Myocyte (in vitro differentiated cells): ENCODE measurements around the gene PKD2L2. TPM values are rescaled to one million over a fixed set of nuclear protein-coding genes. Genes with fewer than 3 reads are reported as not detected.
"Not testable (repeated sequence)": the region's sequence is repeated elsewhere in the genome, so short reads cannot be mapped to it uniquely, and the experiment has no call there.

Experiments used
- DNase-seq: peaks from one replicate; pipeline ENCODE4 v3.0.0-alpha.2; 2012; ENCODE audit warnings: low read depth
- polyA plus RNA-seq: library from polyadenylated mRNA; unstranded; fragments of >200 nt; gene quantifications from one replicate; pipeline ENCODE4 v1.2.1, GENCODE V29; 2012; ENCODE audit warnings: missing spikeins
- total RNA-seq: library from RNA; depleted of rRNA; stranded (reverse); fragments of >200 nt; gene quantifications from 2 replicates; pipeline ENCODE4 v1.2.3, GENCODE V29; 2014

PKD2L2 gene
- total RNA-seq: not detected in 2 replicates
- polyA plus RNA-seq: 0.04 TPM

DNA sequence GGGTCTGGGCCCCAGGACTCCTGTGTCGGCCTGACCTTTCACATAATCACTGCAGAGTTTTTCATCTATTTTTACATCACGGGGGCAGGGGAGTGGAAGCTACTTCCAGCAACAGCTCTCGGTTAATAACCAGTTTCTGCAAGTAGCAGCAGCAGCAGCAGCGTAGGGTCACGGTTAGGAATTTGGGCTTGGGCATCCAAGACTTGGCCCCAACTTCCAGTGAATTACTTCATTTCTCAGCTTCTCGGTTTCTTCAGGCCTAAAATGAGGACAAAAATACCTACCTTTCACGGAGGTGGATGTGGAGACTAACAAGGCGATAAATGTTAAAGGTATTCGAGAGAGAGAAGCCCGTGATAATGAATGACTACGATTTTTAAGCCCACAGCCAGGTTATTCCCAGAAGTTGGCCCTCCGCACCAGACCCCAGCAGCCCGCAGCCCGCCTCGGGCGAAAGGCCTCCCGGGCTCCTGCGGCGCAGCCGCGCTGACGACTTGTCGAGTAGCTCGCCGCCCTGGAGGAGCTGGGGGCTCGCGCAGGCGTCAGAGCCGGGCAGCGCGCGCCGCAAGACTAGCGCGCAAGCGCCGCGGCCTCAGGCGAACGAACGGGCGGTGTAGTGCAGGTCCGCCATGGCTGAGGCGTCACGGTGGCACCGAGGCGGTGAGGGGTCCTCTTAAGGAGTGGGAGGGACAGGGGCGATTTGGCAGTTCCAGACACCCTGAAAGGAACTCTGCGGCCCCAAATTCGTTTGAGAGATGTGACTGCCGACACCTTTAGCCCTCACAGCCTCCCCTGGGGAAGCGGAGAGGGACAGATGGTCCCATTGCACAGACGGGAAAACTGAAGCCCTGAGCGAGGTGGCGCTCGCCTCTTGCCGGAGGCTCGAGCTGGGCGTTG, at the start of gene PKD2L2:
Gene PKD2L2, plus strand, starts transcription at position 595 of the 897 bp plus-strand sequence. Its CDS starts 35 bp downstream, at position 630.
- peak; percentile 21 for DNase-seq

DNA sequence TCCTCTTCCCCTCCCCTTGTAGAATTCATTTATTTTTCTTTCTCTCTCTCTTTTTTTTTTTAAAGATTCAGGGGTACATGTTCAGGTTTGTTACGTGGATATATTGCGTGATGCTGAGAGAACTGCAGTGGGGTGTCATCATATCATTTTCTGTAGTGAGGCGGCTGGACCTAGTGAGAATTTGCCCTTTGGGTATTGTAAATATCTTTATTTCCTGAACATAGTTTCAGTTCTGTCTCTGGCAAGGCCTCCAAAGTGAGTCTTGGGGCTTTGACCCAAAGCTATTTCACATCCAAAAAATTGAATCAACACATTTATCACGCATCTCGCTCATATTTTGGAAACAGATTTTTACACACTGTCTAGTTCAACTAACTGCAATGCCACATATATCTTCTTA, 47.0 kb upstream of the PKD2L2 start:
- DNase-seq: no peak

DNA sequence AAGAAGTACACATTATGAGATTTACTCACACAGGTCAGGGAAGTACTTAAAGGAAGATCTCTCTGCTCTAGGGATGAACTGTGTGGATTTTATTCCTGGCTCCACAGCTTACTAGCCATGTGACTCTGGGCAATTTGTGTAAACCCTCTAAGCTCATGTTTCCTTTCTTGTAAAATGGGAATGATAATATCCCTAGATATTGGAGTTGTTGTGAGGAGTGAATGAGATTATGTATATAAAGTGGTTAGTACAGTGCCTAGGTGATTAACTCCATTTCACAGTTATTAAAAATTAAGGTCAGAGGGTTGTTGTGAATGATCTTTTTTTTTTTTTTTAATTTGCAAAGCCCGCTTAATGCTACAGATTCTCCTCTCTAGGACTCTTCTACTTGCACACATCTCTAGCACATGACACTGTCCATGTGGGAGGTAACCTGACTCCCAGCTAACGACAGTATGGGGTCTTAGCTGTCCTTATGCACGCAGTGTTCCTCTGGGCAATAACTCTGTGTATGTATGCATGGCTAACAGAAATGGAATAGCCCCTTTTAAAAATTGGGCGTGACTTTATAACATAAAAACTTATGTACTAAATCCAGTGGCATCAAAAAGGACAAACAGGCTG, 45.5 kb upstream of the PKD2L2 start:
- DNase-seq: no peak

DNA sequence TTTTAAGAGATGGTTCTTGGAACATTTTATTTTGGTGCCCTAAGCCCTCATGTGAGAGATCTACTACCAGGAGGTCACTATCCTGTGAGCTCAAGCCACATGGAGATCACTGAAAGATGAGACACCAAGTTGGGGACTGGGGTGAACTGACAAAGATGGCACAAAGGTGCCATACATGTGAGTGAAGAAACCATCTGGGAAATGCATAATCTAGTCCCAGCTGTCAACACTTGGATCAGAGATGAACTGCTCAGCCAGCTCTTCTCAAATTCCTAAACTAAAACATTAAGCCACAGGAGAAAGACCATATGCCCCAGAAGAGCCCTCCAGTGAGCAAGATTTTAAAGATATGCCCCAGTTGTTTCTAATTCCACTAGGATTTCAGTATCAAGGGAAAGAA, 43.8 kb upstream of the PKD2L2 start:
- peak; percentile 48 for DNase-seq

DNA sequence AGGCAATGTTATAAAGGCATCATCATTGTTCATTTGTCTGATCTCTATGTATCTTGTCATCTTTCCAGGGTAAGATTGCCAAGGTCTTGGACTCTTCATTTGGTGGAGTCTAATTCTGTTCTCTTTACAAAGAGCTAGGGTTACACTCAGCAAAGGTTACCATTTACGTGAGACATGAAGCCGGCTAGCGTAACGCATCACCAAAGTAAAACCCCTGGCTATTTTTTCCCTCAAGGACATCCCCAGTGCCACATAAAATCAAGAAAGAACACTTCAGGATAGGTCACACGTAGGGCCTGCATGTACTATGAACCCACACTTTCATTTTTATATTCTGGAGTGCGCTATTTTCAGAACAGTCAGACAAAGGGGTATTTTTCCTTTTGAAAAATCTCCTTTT, 41.6 kb upstream of the PKD2L2 start:
- no peak for DNase-seq

DNA sequence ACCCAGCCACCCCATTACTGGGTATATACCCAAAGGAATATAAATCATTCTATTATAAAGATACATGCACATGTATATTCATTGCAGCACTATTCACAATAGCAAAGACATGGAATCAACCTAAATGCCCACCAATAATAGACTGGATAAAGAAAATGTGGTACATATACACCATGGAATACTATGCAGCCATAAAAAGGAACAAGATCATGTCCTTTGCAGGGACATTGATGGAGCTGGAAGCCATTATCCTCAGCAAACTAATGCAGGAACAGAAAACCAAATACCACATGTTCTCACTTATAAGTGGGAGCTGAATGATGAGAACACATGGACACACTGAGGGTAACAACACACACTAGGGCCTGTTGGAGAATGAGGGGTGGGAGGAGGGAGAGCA, 36.1 kb upstream of the PKD2L2 start:
- DNase-seq: not testable (repeated sequence)

DNA sequence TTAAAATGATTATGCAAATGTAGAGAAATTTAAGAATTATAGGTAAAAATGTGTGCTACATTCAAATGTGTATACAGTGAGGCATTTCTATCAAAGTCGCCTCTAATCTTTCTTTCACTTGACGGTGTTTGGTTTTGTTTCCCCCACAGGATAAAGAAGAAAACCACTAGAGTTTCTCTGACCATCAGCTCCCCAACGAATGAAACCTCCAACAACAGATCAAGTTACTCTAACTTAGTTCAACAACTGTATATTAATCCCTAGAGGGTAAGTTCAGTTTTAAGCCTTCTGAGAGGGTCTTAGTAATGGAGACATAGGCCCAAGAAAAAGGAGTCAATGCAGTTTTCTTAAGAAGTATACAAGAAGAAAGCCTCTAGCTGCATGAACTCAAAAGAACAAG, 33.1 kb upstream of the PKD2L2 start:
- DNase-seq: peak; percentile 56

DNA sequence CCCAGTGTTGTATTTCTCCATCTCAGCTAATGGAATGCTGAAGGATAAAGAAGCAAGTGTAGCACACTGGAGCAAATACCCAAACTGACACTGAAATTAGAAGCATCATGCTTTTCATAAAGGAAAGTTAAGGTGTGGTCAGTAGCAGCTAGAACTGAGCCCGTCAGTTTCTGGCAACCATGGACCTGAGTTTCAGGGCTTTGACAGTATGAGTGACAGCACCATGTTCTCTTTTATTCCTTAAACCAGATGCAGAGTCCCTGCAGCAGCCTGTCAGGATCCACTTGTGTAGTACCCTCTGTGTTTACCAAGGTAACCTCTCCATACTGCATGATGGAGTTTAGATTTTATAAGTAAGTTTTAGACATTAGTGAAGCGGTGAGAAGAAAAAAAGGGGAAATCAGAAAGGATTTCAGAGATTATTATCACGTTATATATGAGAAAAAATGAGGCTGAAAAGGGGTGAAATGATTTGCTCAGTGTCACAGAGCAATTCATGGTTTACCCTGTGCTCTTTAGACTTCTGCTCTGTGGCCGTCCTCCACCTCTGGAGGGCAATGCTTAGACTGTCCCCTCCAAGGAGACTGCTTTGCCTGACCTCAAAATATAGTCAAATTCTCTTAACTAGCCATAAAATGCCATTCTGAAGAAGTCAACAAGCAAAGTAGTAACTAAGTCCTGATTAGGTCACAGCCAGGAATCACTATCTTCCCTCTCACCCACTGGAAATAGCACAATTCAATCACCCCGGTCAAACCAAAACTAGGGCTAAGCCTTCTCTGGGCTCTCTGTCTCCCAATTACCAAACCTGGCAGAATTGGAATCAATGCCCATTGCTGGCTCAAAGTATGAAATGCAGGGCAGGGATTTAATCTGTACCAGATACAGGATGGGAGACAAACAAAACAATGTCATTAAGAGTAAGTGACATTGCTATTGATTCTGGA, 32.1 kb upstream of the PKD2L2 start:
- DNase-seq: peak; percentile 64

DNA sequence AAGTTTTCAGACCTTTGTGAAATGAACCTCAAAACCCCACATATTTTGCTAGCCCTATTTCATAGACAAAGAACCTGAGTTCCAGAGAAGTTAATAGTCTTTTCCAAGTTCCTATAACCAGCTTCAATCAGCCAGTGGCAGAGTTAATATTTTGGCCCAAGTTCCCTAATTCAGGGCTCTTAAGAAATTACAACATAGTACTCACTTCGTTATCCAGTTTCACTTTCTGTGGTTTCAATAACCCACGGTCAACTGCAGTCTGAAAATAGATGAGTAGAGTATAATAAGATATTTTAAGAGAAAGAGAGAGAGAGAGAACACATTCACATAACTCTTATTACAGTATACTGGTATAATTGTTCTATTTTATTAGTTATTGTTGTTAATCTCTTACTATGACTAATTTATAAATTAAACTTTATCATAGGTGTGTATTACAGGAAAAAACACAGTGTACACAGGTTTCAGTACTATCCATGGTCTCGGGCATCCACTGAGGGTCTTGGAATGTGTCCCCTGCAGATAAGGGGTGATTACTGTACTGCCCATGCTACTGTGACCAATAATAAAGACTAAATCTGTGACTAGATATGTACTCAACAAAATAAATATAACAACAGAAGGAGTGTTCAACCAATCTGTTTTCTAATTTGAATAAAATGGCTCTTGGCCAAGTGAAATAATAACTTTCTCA, 30.9 kb upstream of the PKD2L2 start:
- DNase-seq: peak; percentile 80

DNA sequence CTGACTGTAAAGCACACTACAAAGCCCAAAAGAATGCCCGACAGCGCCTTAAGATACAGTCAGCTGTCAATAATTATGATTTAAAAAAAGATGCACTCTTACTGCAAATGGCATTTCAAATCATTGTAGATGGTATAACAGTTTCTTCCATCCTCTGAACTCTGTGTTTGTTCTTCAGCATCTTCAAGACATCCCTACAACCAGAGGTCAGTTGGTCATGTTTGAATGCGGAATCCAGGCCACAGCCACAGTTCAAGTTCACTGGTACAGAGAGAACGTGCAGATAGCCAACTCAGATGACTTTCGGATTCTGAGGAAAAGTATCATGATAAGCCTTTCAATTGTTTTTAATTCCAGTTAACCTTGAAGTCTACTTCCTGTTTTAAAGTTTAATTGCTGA, 30.3 kb upstream of the PKD2L2 start:
- peak; percentile 65 for DNase-seq

DNA sequence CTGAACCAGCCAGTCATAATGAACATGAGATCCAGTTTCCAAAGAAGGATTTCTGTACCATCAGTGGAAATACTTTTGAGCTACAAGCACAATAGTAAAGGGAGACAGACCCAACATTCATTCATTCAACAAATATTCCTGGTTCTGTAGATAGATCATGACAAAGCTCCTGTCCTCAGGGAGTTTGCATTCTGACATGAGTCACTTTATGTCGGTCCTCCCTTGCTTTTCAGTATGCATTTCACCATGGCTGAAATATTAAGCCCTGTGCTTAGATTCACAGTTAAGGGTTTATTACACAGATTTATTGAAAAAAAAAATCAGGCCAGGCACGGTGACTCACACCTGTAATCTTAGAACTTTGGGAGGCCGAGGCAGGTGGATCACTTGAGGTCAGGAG, 27.0 kb upstream of the PKD2L2 start:
- DNase-seq: no peak

DNA sequence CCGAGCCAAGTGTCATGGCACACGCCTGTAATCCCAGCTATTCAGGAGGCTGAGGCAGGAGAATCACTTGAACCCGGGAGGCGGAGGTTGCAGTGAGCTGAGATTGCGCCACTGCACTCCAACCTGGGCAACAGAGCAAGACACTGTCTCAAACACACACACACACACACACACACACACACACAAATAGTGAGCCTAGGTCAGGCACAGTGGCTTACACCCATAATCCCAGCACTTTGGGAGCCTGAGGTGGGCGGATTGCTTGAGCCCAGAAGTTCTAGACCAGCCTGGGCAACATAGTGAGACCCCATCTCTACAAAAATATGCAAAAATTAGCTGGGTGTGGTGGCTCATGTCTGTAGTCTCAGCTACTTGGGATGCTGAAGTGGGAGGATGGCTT, 25.6 kb upstream of the PKD2L2 start:
- not testable (repeated sequence) for DNase-seq

DNA sequence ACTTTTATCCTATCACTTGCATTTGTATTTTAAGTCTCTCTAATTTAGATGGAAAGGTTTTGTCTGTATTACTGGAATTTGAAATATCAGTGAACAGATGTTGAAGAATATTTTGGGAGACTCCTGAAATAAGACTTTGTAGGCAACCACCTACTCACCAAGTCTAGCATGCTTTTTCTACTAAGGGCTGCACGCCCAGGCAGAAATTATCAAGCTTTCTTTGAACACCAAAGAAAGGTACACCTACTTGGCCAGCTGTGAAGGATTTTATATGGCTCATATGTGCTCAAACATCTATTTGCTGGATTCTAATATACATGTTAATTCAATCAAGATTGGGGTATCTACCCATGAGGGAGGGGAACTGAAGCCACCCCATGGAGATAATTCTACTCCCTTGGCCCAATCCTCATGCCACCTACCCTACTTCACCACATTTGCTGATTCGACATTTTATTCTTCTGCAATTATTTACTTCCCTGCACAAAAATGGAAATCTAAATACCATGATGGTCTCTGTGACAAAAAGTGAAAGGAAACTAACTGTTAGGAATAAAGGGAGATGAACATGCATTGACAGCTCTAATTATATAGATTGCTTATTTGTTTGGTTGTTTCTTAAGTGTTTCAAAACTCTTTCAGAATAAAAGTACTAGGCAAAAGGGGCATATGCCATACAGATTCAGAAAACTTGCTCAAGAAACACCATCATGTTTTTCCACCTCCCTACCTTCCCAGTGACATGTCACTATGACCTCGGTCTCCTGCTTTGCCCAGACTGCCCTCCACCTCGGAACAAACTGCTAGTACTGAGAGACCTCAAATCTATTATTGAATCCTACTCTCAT, 22.5 kb upstream of the PKD2L2 start:
- no peak for DNase-seq

DNA sequence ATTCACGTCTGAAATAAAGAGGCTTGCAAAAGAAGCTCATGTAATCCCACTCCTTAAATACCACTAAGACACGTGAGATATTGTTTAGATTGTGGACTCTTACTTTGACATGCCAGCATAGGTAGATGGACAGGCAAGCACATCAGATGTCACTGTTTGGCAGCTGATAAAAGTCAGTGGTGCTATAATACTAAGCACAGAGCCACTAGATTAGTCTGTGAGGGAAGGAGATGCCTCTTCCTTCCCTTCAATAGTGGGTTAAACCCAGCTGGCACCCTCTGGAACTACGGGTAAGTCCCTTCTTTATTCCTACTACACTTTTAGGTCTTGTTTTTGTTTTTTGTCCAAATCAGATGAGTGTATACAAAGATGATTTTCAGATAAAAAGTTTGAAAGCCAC, 21.6 kb upstream of the PKD2L2 start, which contains the start of gene MYOT:
Gene MYOT, plus strand, starts transcription at position 197 of the 400 bp plus-strand sequence. CDS start 2,792 bp downstream, outside the sequence.
- peak; percentile 13 for DNase-seq

DNA sequence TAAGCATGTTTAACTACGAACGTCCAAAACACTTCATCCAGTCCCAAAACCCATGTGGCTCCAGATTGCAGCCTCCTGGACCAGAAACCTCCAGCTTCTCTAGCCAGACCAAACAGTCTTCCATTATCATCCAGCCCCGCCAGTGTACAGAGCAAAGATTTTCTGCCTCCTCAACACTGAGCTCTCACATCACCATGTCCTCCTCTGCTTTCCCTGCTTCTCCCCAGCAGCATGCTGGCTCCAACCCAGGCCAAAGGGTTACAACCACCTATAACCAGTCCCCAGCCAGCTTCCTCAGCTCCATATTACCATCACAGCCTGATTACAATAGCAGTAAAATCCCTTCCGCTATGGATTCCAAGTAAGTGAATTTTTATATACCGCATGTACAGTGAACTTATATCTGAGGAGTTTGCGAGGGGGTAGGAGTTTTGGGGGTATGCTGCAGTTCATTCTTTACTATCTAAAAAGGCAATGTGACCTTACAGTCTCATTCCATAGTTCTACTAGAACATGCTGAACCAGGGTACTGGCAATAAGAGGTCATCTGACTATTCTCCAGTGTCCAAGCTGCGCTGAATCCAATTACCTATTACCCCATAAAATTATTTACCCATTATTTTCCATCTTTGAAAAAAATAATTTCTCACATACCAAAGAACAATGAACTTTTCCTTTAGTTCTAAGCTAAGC, 18.5 kb upstream of the PKD2L2 start:
- no peak for DNase-seq

DNA sequence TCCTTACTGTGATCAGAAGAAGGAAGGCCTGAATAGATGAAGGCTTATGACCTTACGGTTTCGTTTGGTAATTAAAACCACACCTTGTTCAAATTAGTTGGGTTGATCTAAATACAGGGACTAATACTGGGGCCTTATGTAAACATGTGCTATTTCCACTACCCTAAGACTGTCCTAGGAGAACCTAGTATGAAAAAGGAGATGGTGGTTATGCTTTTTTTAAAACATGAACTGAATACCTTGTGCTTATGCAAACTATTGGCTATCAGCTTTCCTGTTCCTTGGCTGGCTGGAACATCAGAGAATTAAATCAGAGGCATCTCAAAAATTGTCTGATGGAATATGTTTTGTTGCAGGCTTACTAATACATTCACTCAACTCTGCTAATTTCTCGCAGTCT, 17.7 kb upstream of the PKD2L2 start:
- no peak for DNase-seq

DNA sequence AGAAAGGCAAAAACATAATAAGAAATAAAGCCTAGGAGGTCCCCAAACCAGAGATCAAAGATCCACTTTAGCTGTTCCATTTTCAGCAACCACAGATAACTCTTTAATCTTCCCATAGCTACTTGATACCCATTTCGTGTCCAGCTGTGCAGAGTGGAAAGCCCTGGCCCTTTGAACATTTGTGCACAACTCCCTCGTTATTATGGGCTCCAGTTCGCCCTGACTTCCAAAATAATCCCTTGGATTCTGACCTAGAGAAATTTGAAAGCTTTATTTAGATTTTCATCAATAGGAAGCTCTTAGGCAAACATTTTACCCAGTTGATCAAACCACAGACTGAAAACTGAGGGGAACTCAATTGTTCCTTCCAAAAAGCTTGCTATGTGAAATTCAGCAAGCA, 16.8 kb upstream of the PKD2L2 start:
- DNase-seq: peak; percentile 34

DNA sequence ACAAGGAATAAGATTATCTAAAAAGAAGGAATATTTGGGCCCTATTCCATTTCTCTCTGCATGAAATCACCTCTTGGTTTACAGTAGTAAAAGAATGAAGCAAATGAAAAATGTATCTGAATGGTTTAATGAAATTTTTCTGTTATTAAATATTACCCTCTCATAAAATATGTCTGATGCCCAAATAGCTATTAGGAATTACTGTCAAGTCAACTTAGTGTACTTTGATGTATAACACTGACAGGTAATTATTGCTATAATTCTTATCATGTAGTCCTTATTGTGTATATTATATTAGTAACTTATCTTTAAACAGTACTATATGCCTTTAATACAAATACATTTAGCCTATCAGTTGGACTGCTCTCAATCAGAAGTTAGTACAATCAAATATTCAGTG, 13.2 kb upstream of the PKD2L2 start:
- no peak for DNase-seq

DNA sequence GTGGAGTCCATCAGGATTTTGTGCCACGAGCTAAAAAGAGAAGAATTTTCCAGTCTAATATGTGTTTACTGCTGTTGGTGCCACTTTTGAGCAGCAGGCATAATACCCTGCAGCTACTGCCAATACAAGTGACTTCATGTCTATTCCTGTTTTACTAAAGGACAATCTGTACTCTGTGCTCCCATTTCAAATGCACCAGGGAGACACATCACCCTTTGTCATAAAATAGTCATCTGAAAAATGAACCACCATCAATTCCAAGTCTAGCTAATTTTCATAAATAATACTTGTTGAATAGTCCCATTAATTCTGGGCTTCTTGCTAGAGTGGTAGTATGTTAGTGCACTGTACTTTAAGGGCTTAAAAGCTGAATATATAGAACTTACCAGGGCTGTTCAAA, 8.9 kb upstream of the PKD2L2 start:
- DNase-seq: peak; percentile 47
